Measurements from ENCODE around the gene PGAP2.
"Not testable (repeated sequence)": the region's sequence is repeated elsewhere in the genome, so short reads cannot be mapped to it uniquely, and the experiment has no call there.

PGAP2 gene

DNA sequence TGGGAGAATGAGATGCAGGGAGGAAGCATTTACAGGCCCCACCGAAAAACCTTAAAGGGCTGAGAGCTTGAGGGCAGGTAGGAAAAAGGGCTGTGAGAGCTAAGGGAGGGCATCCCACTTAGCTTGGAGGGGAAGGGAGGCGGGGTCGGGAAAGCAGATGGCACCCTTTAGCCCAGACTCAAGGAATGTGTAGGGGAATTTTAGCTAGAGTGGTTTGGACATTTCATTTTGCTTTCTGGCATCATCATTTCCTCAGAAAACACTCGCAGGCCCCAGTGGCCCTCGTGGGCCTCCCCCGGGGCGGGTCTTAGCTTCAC, 46.3 kb downstream of the PGAP2 start:
- no peak for DNase-seq (ENCODE audit: insufficient read length, low spot score)
- FAIRE-seq, result no peak

DNA sequence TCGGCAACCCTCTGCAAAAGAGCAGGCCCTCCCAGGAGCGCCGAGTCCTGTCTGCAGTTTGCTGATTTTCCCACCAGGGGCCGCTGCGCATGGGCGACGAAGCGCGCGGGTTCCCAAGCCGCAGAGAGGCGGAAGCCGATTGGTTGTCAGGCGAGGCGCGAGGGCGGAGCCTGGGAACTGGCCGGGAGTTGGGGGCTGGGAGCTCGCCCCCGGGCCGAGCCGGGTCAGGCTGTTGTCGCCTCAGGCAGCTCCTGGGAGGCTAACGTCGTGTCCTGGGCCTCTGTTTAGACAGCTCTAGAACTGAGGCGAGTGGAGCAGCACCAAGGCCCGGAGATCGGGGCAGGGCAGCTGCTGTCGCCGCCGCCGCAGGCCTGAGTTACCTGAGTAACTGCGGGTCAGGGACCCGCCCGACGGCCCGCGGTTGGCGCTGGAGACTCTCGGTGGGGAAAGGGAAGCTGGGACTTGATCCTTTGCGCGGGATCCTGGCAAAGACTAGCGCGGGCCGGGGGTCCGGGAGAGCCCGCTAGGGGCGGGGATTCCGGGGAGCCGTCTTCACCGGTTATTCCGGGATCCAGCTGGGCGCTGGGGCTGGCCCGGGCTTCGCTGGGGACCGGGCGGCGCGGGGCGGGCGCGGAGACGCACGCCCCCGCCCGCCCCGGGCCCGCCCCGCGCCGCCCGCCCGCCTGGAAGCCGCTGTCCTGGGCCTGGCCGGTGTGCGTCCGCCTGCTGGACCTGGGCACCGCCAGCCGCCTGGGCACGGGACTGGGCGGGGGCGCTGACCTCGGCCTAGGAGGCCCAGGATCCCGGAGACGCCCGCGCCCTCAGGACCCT, 46.8 kb downstream of the PGAP2 start, which contains the start of gene STIM1:
Gene STIM1 (plus strand): TSS at position 688 of the 831 bp plus-strand sequence. CDS start 607 bp downstream, outside the sequence.
- DNase-seq (ENCODE audit: insufficient read length, low spot score), result peak; percentile 95
- FAIRE-seq, result peak; percentile 13

DNA sequence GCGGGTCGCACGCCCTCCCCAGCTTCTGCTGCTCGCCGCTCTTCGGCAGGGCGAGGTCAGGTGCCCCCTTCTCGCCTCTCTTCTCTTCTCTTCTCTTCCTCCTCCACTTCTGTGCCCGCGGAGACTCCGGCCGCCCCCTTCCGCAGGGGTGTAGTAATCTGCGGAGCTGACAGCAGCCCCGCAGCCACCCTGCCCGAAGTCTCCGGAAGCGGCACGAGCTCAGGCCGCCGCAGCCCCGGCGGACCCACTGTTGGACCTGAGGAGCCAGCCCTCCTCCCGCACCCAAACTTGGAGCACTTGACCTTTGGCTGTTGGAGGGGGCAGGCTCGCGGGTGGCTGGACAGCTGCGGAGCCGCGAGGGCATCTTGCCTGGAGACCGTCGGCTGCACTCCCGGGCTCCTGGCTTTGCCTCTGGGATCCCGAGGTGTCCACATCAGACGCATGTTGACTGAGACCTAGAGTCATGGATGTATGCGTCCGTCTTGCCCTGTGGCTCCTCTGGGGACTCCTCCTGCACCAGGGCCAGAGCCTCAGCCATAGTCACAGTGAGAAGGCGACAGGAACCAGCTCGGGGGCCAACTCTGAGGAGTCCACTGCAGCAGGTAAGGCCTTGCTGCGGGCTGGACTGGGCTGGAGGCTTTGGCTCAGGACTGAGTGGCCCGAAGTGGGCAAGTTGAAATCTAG, 47.6 kb downstream of the PGAP2 start:
- no peak for FAIRE-seq
- DNase-seq (ENCODE audit: insufficient read length, low spot score), result peak; percentile 20

DNA sequence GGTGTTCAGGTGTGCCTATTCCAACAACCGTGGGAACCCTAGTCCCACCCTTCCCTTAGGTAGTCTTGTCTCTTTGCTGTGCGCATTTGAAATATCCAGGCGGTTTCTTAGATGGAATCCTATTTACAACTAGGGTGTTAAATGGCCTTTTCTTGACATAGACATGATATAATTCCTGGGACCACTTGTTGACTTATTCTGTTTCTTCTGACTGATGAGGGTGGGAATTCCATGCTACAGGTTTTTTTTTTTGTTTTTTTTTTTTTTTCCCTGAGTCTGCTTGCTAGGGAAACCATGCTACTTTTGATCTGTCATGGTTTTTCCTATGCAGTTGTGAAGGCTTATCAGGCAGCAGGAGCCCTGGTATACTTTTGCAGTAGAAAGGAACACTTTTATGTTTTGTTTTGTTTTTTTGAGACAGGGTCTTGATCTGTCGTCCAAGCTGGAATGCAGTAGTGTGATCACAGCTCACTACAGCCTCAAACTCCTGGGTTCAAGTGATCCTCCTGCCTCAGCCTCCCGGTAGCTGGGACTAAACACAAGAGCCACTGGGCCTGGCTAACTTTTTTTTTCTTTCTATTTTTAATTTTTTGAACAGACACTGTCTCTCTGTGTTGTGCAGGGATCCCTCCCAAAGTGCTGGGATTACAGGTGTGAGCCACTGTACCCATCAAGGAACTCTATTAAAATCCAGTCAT, 48.6 kb downstream of the PGAP2 start:
- no peak for DNase-seq (ENCODE audit: insufficient read length, low spot score)
- FAIRE-seq, result no peak

DNA sequence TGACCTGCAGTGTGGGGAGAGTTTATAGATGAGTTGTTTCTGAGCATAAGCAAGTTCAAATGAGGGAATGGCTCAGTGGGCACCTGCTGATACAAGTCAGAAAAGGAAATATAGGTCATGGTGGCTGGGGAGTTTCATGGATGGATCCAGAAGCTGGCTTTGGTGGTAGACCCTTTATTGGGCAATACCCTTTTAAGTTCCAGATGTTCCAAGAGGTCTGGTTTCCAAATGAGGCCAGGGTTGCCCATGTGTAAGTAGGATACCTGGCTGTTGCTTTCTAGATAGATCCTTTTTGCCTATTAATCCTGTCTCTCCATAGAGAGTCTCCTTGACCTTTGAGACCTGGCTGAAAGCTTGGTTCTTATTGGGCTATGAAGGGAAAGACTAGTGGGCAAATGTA, 49.3 kb downstream of the PGAP2 start:
- FAIRE-seq (no peak), DNase-seq (ENCODE audit: insufficient read length, low spot score) (no peak)

DNA sequence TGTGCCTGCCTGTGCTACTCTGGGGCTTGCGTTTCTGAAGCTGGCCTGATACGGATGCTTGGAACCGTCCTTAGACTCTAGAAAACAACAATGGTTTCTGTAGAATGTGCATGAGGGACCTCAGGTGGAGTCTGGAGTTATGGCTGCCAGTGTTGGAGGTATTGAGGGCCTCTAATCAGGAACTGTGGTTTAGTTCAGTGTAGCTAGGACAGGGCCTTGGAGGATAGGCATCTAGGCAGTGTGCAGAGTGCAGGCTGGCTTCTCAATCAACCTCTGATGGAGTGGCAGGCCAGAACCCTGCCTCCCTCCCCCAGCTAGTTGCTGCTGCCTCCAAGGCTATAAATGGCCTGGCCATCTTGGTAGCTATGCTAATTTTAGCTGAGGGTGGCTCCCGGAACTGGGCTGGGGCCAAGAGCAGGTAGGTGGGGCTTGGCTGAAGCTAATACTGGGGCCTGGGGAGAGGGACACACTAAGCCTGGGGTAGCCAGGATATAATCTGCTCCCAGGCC, 51.1 kb downstream of the PGAP2 start:
- no peak for FAIRE-seq
- no peak for DNase-seq (ENCODE audit: insufficient read length, low spot score)

DNA sequence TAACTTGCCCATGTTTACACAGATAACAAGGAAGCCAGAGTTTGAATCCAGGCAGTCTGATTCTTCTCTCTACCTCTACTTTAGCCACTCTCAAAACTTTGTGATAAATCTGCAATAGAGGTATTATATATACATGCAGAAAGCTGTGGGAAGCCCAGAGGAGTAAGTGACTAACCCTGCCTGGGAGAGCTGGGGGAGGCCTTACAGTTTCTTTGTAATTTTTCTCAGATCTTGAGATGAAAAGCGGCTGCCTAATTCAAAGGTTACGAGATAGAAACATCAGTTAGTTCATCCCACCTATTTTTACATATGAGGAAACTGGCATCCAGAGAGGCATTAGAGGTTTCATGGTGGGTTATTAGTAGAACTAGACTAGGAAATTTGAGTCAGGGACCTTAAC, 52.0 kb downstream of the PGAP2 start:
- DNase-seq (ENCODE audit: insufficient read length, low spot score), result no peak
- FAIRE-seq, result no peak

DNA sequence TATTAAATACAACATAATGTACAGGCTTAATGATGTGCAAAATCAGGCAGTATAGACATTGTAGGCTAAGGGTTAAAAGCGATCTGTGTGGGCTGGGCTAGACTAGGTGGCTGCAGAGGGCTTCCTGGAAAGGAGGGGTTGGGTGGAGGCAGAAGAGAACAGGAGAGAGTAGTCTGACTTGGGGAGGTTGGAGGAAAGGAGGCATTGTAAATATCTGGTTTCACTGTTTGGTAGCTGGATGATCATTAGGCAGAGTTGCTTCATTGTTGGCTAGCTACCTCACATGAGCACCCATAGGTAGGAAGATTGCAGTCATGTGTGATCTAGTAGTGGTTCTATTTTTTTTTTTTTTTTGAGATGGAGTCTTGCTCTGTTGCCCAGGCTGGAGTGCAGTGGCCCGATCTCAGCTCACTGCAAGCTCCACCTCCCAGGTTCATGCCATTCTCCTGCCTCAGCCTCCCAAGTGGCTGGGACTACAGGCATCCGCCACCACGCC, 52.6 kb downstream of the PGAP2 start:
- not testable (repeated sequence) for FAIRE-seq; DNase-seq (ENCODE audit: insufficient read length, low spot score)

DNA sequence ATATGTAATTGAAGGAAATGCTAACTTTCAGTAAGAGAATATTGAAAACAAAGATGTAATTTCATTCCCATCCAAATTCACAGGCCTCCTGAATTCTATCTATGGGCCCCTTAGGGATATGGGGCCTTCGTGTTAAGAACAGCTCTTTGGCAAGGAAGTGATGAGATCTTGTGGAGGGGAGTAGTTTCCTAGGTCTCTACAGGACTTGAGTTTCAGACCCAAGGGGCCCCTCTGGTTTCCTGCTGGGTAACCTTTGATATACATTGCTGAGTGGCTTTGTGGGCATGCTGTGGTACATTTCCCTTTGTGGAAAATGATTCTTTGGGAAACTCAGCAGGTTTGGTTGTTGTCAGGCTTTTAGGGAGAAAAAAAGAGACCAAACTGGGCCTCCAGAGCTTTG, 53.3 kb downstream of the PGAP2 start:
- DNase-seq (ENCODE audit: insufficient read length, low spot score) (no peak), FAIRE-seq (no peak)

DNA sequence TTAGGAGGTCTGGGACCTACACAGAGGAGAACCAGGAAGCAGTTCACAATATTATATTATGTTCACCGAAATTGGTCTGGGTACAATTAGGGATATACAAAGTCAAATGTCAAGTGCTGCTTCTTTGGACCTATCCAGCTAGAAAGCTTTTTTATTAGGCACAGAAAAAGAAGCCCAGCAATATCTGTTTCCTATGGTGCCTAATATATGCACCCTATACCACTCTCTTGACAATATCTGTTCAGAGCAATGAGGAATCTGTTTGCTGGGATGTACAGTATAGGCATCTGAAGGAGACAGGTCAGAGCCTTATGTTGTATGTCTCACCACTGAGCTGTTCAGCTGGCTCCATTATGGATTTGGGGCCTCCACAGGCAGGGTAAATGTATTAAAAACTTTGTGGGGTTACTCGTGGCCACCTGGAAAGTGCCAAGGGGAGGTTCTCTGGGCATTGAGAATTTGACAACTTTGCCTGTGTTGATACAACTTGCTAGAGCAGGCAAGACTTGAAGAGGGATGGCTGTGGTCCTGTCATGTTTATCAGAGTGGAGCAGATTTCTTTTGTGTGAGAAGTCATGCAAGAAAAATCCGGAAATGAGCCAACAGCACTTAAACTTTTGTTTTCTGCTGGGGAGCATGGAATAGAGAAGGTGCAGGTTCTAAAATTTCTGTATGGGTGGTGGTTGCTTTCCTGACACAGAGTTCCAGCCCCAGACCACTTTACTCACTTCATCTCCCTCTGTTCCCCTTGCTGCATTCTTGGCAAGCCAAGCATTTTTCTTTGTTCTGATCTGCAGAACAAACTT, 57.2 kb downstream of the PGAP2 start:
- DNase-seq (ENCODE audit: insufficient read length, low spot score) (no peak), FAIRE-seq (no peak)

DNA sequence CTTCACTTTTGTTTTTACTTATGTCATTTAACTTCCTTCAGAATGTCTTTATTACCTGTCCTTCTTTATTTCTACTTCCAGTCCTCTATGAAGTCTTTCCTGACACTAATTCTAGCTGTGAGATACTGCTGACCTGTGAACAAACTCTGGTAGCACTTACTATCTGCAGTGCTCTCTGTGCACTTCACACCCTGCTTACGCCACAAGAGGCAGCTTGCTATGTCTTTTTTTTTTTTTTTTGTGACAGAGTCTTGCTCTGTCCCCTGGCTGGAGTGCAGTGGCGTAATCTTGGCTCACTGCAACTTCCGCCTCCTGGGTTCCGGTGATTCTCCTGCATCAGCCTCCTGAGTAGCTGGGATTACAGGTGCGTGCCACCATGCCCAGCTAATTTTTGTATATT, 57.8 kb downstream of the PGAP2 start:
- FAIRE-seq (no peak), DNase-seq (ENCODE audit: insufficient read length, low spot score) (no peak)

DNA sequence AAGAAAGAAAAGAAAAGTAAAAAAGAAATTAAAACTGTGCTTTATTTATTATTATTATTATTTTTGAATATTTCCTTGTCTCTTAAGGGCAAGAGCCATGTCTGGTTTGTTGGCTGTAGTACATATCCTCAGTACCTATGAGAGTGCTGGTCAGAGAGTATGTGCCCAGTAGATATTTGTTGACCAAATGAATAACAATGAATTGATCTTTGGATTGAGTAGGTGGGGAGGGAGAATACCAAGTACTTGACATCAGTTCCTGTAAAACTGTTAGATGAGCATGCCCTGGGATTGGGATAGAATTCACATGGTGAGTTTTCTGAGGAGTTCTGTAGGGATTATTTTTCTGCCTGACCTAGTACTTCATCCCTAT, 58.5 kb downstream of the PGAP2 start:
- DNase-seq (ENCODE audit: insufficient read length, low spot score) (no peak), FAIRE-seq (no peak)

DNA sequence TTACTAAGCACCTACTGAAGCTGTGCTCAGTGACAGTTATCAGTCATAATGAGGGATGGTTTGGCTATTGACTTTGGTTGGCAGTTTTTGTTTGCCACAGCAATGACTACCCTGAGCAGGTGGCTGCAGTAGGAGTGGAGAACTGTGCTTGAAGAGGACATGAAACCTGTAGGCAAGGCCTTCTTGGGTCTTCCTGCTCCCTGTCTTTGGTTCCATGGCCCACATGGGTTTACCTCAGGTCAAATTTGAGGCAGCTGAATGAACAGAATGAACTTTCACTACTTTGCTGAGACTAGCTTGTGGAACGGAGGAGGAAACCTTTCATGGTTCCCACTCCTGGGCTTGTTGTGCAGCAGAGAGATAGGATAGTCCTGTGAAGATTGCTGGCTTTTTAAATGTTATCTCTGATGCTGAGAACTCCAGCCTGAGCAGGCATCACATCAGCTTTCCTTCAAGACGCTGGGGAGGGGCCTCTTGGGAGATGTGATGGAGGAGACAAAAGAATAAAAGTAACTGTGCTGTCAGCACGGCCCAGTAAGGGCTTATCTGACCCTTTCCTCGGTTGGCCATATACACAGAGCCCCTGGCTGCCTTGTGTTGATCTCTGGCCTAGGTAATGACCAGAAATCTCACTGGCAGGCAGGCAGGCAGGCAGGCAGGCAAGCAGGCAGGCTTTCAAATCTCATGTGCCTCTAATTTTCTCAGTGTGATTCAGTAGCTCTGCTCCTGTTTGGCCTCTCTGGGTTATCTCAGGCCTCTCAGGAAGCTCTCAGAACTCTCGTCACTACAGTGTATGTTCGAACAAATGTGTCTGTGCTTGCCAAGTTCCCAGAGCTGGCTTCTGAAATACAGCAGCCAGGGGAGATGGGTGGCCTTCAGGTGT, 59.1 kb downstream of the PGAP2 start:
- DNase-seq (ENCODE audit: insufficient read length, low spot score) (no peak), FAIRE-seq (no peak)

DNA sequence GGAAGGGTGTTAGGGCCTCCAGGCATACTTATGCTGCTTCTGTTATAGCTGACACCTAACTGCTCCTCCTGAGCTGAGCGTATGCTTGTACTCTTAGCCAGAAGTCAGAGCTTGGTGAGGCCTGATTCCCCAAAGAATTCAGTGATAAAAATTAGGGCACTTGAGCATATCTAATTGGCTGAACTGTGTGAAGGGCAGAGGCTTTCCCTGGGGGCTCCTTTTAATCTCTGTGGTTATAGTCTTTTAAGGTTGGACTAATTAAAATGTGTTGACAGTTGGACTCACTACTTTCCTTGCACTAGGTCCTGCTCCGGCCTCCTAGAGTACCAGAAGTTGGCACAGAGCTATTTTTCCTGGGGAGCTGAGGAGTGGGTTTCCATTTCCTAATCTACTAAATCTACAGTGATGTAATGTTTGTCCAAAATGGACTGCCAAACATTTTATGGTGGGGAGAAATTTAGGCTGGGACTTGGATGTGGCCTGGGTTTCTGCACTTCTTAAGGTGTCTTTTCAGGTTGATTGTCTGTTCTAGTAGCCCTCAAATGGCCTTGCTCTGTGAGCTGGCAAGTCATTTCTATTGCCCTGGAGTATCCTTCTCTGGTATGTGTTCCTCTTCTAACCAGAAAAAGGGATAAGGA, 65.5 kb downstream of the PGAP2 start:
- no peak for FAIRE-seq
- no peak for DNase-seq (ENCODE audit: insufficient read length, low spot score)

Measured in HTR-8/SVneo (cell line).